IPS-NIHi11 (cell line): ENCODE data around the gene RASSF4.

Experiments
- DNase-seq: peaks from one replicate; pipeline ENCODE4 v3.0.0; 2012; ENCODE audit warnings: mixed read lengths, low spot score

The RASSF4 gene

GRCh38 chr10:44962870-44963738, 3.5 kb downstream of the RASSF4 start:
- no peak for DNase-seq

- no peak for DNase-seq
These were observed 4.4 kb downstream of the RASSF4 start for GRCh38 chr10:44963772-44964633.

GRCh38 chr10:44965104-44965503, 5.5 kb downstream of the RASSF4 start:
- no peak for DNase-seq

- DNase-seq = no peak
These were observed 6.1 kb downstream of the RASSF4 start for GRCh38 chr10:44965651-44966097.

- no peak for DNase-seq
These were observed 6.7 kb downstream of the RASSF4 start for GRCh38 chr10:44966129-44966815.

- DNase-seq = no peak
These were observed 7.4 kb downstream of the RASSF4 start for GRCh38 chr10:44966816-44967509.

GRCh38 chr10:44967616-44968015, 8.0 kb downstream of the RASSF4 start:
- DNase-seq = no peak

GRCh38 chr10:44968091-44968490, 8.5 kb downstream of the RASSF4 start:
- DNase-seq = no peak

GRCh38 chr10:44968500-44969400, 9.1 kb downstream of the RASSF4 start:
- DNase-seq = no peak

- no peak for DNase-seq
These were observed 10.3 kb downstream of the RASSF4 start for GRCh38 chr10:44969854-44970253.

GRCh38 chr10:44970812-44971395, 11.3 kb downstream of the RASSF4 start:
- no peak for DNase-seq

GRCh38 chr10:44971434-44971833, 11.8 kb downstream of the RASSF4 start:
- no peak for DNase-seq

GRCh38 chr10:44971935-44972757, 12.5 kb downstream of the RASSF4 start:
- DNase-seq = no peak

GRCh38 chr10:44972874-44973306, 13.3 kb downstream of the RASSF4 start:
- DNase-seq = no peak

- DNase-seq = peak; percentile 41
These were observed 13.9 kb downstream of the RASSF4 start for GRCh38 chr10:44973323-44974081.

- DNase-seq = no peak
These were observed 14.6 kb downstream of the RASSF4 start for GRCh38 chr10:44974082-44974627.

- DNase-seq = peak; percentile 82
These were observed 15.2 kb downstream of the RASSF4 start for GRCh38 chr10:44974628-44975430.
